Ureter (tissue), 1 donor: ENCODE measurements around the gene FANCE. TPM values are rescaled to one million over a fixed set of nuclear protein-coding genes. Genes with fewer than 3 reads are reported as not detected.

Experiments
- DNase-seq: peaks from one replicate; pipeline ENCODE4 v3.0.0-alpha.2; 2020; ENCODE audit warnings: low spot score
- total RNA-seq: library from RNA; stranded (reverse); gene quantifications from one replicate; pipeline ENCODE4 v1.2.4, GENCODE V29; 2023
- donor health status: DM: yes; HTN: yes; CAD: no.

Gene FANCE
- total RNA-seq, 1 donor from 2014 or later, result 5.5 TPM

GRCh38 chr6:35483893-35484645 is 31.9 kb downstream of the FANCE start:
- DNase-seq, result no peak

GRCh38 chr6:35484921-35485392 is 32.8 kb downstream of the FANCE start:
- DNase-seq, result no peak

- DNase-seq, result no peak
Measured at GRCh38 chr6:35485402-35485877, 33.3 kb downstream of the FANCE start.

GRCh38 chr6:35486005-35486925 is 34.1 kb downstream of the FANCE start:
- peak; percentile 93 for DNase-seq

GRCh38 chr6:35487658-35488516 is 35.7 kb downstream of the FANCE start:
- DNase-seq, result peak; percentile 83

- no peak for DNase-seq
Measured at GRCh38 chr6:35488517-35488862, 36.4 kb downstream of the FANCE start.

- no peak for DNase-seq
Measured at GRCh38 chr6:35489066-35489465, 36.9 kb downstream of the FANCE start.

- peak; percentile 92 for DNase-seq
Measured at GRCh38 chr6:35489995-35490791, 38.1 kb downstream of the FANCE start.

- no peak for DNase-seq
Measured at GRCh38 chr6:35490821-35491557, 38.9 kb downstream of the FANCE start.

- no peak for DNase-seq
Measured at GRCh38 chr6:35491558-35492257, 39.6 kb downstream of the FANCE start.

GRCh38 chr6:35492258-35492973 is 40.3 kb downstream of the FANCE start:
- DNase-seq, result no peak

GRCh38 chr6:35492974-35493284 is 40.8 kb downstream of the FANCE start:
- DNase-seq, result no peak

GRCh38 chr6:35493307-35493983 is 41.3 kb downstream of the FANCE start:
- no peak for DNase-seq

GRCh38 chr6:35494161-35494563 is 42.0 kb downstream of the FANCE start:
- no peak for DNase-seq

GRCh38 chr6:35495258-35496035 is 43.3 kb downstream of the FANCE start:
- DNase-seq, result no peak

GRCh38 chr6:35496036-35496840 is 44.1 kb downstream of the FANCE start:
- DNase-seq, result peak; percentile 76
